HEK293 (cell line): ENCODE data around the gene CSRNP2.

Source experiments
- INSM2 ChIP-seq: fragments of 450-650 bp; formaldehyde crosslinking; IDR thresholded peaks from 2 replicates; pipeline ENCODE4 v1.5.1; 2016; ENCODE audit warnings: missing biosample characterization, missing genetic modification characterization
- OVOL3 ChIP-seq: fragments of 450-650 bp; formaldehyde crosslinking; IDR thresholded peaks from 2 replicates; pipeline ENCODE4 v1.5.1; 2016; ENCODE audit warnings: missing biosample characterization, missing genetic modification characterization
- REPIN1 ChIP-seq: fragments of 450-650 bp; formaldehyde crosslinking; IDR thresholded peaks from 2 replicates; pipeline ENCODE4 v1.5.1; 2017; ENCODE audit warnings: missing biosample characterization, missing genetic modification characterization, low read depth
- REST ChIP-seq: fragments of 450-650 bp; formaldehyde crosslinking; IDR thresholded peaks from 2 replicates; pipeline ENCODE4 v1.5.1; 2016; ENCODE audit warnings: missing biosample characterization, missing genetic modification characterization
- SP3 ChIP-seq: fragments of 450-650 bp; formaldehyde crosslinking; IDR thresholded peaks from 2 replicates; pipeline ENCODE4 v1.5.1; 2016; ENCODE audit warnings: missing biosample characterization, missing genetic modification characterization
- TSHZ1 ChIP-seq: fragments of 450-650 bp; formaldehyde crosslinking; IDR thresholded peaks from 2 replicates; pipeline ENCODE4 v1.5.1; 2016; ENCODE audit warnings: missing biosample characterization, missing genetic modification characterization, borderline replicate concordance
- YY1 ChIP-seq: fragments of 450-650 bp; formaldehyde crosslinking; IDR thresholded peaks from 2 replicates; pipeline ENCODE4 v1.5.1; 2018; ENCODE audit warnings: missing biosample characterization, missing genetic modification characterization
- ZBTB21 ChIP-seq: fragments of 450-650 bp; formaldehyde crosslinking; IDR thresholded peaks from 2 replicates; pipeline ENCODE4 v1.5.1; 2017; ENCODE audit warnings: missing biosample characterization, missing genetic modification characterization
- ZBTB6 ChIP-seq: fragments of 450-650 bp; formaldehyde crosslinking; IDR thresholded peaks from 2 replicates; pipeline ENCODE4 v1.5.1; 2017; ENCODE audit warnings: missing biosample characterization, missing genetic modification characterization
- ZEB2 ChIP-seq: fragments of 450-650 bp; formaldehyde crosslinking; IDR thresholded peaks from 2 replicates; pipeline ENCODE4 v1.5.1; 2016; ENCODE audit warnings: missing biosample characterization, missing genetic modification characterization
- ZNF132 ChIP-seq: fragments of 450-650 bp; formaldehyde crosslinking; IDR thresholded peaks from 2 replicates; pipeline ENCODE4 v1.5.1; 2017; ENCODE audit warnings: missing biosample characterization, missing genetic modification characterization, borderline replicate concordance
- ZNF133 ChIP-seq: fragments of 450-650 bp; formaldehyde crosslinking; IDR thresholded peaks from 2 replicates; pipeline ENCODE4 v1.5.1; 2016; ENCODE audit warnings: missing biosample characterization, missing genetic modification characterization
- ZNF146 ChIP-seq: fragments of 450-650 bp; formaldehyde crosslinking; IDR thresholded peaks from 2 replicates; pipeline ENCODE4 v1.5.1; 2016; ENCODE audit warnings: missing biosample characterization, missing genetic modification characterization
- ZNF18 ChIP-seq: fragments of 450-650 bp; formaldehyde crosslinking; IDR thresholded peaks from 2 replicates; pipeline ENCODE4 v1.5.1; 2016; ENCODE audit warnings: missing biosample characterization, missing genetic modification characterization
- ZNF302 ChIP-seq: fragments of 450-650 bp; formaldehyde crosslinking; IDR thresholded peaks from 2 replicates; pipeline ENCODE4 v1.5.1; 2016; ENCODE audit warnings: missing biosample characterization, missing genetic modification characterization, low read depth
- ZNF324 ChIP-seq: fragments of 450-650 bp; formaldehyde crosslinking; IDR thresholded peaks from 2 replicates; pipeline ENCODE4 v1.5.1; 2016; ENCODE audit warnings: missing biosample characterization, missing genetic modification characterization
- ZNF362 ChIP-seq: fragments of 450-650 bp; formaldehyde crosslinking; IDR thresholded peaks from 2 replicates; pipeline ENCODE4 v1.5.1; 2016; ENCODE audit warnings: missing biosample characterization, missing genetic modification characterization
- ZNF366 ChIP-seq: fragments of 450-650 bp; formaldehyde crosslinking; conservative IDR thresholded peaks from 2 replicates; pipeline ENCODE4 v1.5.1; 2016; ENCODE audit warnings: missing biosample characterization, missing genetic modification characterization
- ZNF394 ChIP-seq: fragments of 450-650 bp; formaldehyde crosslinking; IDR thresholded peaks from 2 replicates; pipeline ENCODE4 v1.5.1; 2016; ENCODE audit warnings: missing biosample characterization, missing genetic modification characterization, mild to moderate bottlenecking, moderate library complexity, borderline replicate concordance
- ZNF416 ChIP-seq: fragments of 450-650 bp; formaldehyde crosslinking; IDR thresholded peaks from 2 replicates; pipeline ENCODE4 v1.5.1; 2016; ENCODE audit warnings: missing biosample characterization, missing genetic modification characterization
- ZNF654 ChIP-seq: fragments of 450-650 bp; formaldehyde crosslinking; IDR thresholded peaks from 2 replicates; pipeline ENCODE4 v1.5.1; 2016; ENCODE audit warnings: low read depth, missing biosample characterization, missing genetic modification characterization
- ZNF660 ChIP-seq: fragments of 450-650 bp; IDR thresholded peaks from 2 replicates; pipeline ENCODE4 v1.5.1; 2018; ENCODE audit warnings: missing biosample characterization, mild to moderate bottlenecking, missing genetic modification characterization
- ZNF837 ChIP-seq: fragments of 450-650 bp; formaldehyde crosslinking; IDR thresholded peaks from 2 replicates; pipeline ENCODE4 v1.5.1; 2016; ENCODE audit warnings: missing biosample characterization, missing genetic modification characterization

Gene CSRNP2

GRCh38 chr12:51047655-51048540 is 35.5 kb downstream of the CSRNP2 start, which contains the start of gene LETMD1 (continued):
- peak; percentile 79; the same call in 1 of the 2 replicates for TF ChIP-seq ZEB2 (tag by site-specific recombination)
- no peak for TF ChIP-seq ZNF146
- no peak for TF ChIP-seq ZNF302
- peak; percentile 61; the same call in 1 of the 2 replicates for TF ChIP-seq INSM2 (tag by site-specific recombination)
- peak; percentile 65 for TF ChIP-seq ZNF18
- TF ChIP-seq ZNF132 (tag by site-specific recombination): no peak
- no peak for TF ChIP-seq ZNF837 (tag by site-specific recombination)
- TF ChIP-seq SP3 (tag by site-specific recombination): peak; percentile 55
- peak; percentile 60; the same call in 1 of the 2 replicates for TF ChIP-seq ZBTB21 (tag by site-specific recombination)
- TF ChIP-seq REST: peak; percentile 92
- TF ChIP-seq ZNF133 (tag by site-specific recombination): no peak
- TF ChIP-seq ZNF324 (tag by site-specific recombination): peak; percentile 68
- TF ChIP-seq REPIN1 (tag by site-specific recombination): no peak
- no peak for TF ChIP-seq ZNF362 (tag by site-specific recombination)
- peak; percentile 81 for TF ChIP-seq ZNF654 (tag by site-specific recombination)
- TF ChIP-seq ZNF416 (tag by site-specific recombination): no peak
- TF ChIP-seq YY1 (tag by site-specific recombination): 0 out of 2 replicates have a peak, but pooled peaks have one; percentile 50
- TF ChIP-seq ZBTB6: peak; percentile 58; the same call in 1 of the 2 replicates
- 0 out of 2 replicates have a peak, but pooled peaks have one; percentile 59 for TF ChIP-seq OVOL3 (tag by site-specific recombination)
- TF ChIP-seq ZNF660: no peak; the same call in none of the 2 replicates
- TF ChIP-seq ZNF394 (tag by site-specific recombination): peak; percentile 86; the same call in 1 of the 2 replicates
- TF ChIP-seq TSHZ1: 0 out of 2 replicates have a peak, but pooled peaks have one; percentile 71
- peak; percentile 52 for TF ChIP-seq ZNF366 (tag by site-specific recombination)
